IMR-90 (cell line): ENCODE results near the gene SLC66A2. TPM values are rescaled to one million over a fixed set of nuclear protein-coding genes. Genes with fewer than 3 reads are reported as not detected.

Experiments
- ATAC-seq: fragments of 200-7000 bp; cut with Tn5 transposase; 2 replicates; pipeline ENCODE4 v1.9.1; 2020; ENCODE audit warnings: low read depth, mild to moderate bottlenecking, moderate library complexity
- BruUV-seq: library from RNA; stranded (reverse); fragments of 400-500 nt; replicated peaks from 2 replicates; lab custom pipeline; 2021; lab: Mats Ljungman, UMichigan
- CTCF ChIA-PET: fragments of 300-600 bp; formaldehyde crosslinking; extraction: SDS; loops from one replicate; lab custom pipeline; 2021; ENCODE audit warnings: antibody characterized with exemption; lab: Yijun Ruan, JAX
- POLR2A ChIA-PET: fragments of 300-600 bp; sonication (Branson Sonifier 250); formaldehyde crosslinking; loops from one replicate; lab custom pipeline; 2022; ENCODE audit warnings: antibody characterized with exemption; ENCODE audit not compliant: unreplicated experiment; lab: Charles Lee
- DNase-seq: peaks from one replicate; pipeline ENCODE4 v3.0.0; 2013
- H2AFZ ChIP-seq: replicated peaks from 2 replicates; pipeline ENCODE3; 2013; ENCODE audit warnings: low read length, mild to moderate bottlenecking; ENCODE audit not compliant: poor library complexity
- H2AK5ac ChIP-seq: 2 replicates; pipeline ENCODE4 v1.6.1; 2013; ENCODE audit warnings: low read depth, low read length, inconsistent platforms
- H2AK9ac ChIP-seq: replicated peaks from 2 replicates; pipeline ENCODE3; 2013; ENCODE audit warnings: mild to moderate bottlenecking, low read depth, low read length, moderate library complexity; ENCODE audit not compliant: poor library complexity
- H2BK120ac ChIP-seq: 2 replicates; pipeline ENCODE4 v1.6.1; 2013; ENCODE audit warnings: low read depth, low read length, inconsistent platforms
- H2BK15ac ChIP-seq: 3 replicates; pipeline ENCODE4 v1.6.1; 2013; ENCODE audit warnings: low read depth, low read length, inconsistent platforms
- H2BK20ac ChIP-seq: 2 replicates; pipeline ENCODE4 v1.6.1; 2013; ENCODE audit warnings: low read depth, mild to moderate bottlenecking, inconsistent platforms, low read length, moderate library complexity
- H2BK5ac ChIP-seq: 2 replicates; pipeline ENCODE4 v1.6.1; 2013; ENCODE audit warnings: mild to moderate bottlenecking, low read depth, low read length, inconsistent platforms; ENCODE audit not compliant: poor library complexity, severe bottlenecking
- H3K14ac ChIP-seq: replicated peaks from 2 replicates; pipeline ENCODE4 v1.6.1; 2013; ENCODE audit warnings: low read depth, low read length, inconsistent platforms
- H3K18ac ChIP-seq: 2 replicates; pipeline ENCODE4 v1.6.1; 2013; ENCODE audit warnings: low read depth, low read length, control low read depth
- H3K23ac ChIP-seq: 2 replicates; pipeline ENCODE4 v1.6.1; 2013; ENCODE audit warnings: low read depth, low read length, inconsistent platforms
- H3K27ac ChIP-seq: 2 replicates; pipeline ENCODE4 v1.5.1; 2013; ENCODE audit warnings: mild to moderate bottlenecking, control low read depth, low read length; ENCODE audit not compliant: insufficient read depth
- H3K27me3 ChIP-seq: 2 replicates; pipeline ENCODE4 v1.6.1; 2013; ENCODE audit warnings: low read length; ENCODE audit not compliant: control insufficient read depth, insufficient read depth
- H3K36me3 ChIP-seq: 2 replicates; pipeline ENCODE4 v1.6.1; 2013; ENCODE audit warnings: low read length, mixed read lengths; ENCODE audit not compliant: control insufficient read depth, insufficient read depth
- H3K4ac ChIP-seq: 2 replicates; pipeline ENCODE4 v1.6.1; 2013; ENCODE audit warnings: low read depth, low read length, inconsistent platforms
- H3K4me1 ChIP-seq: 2 replicates; pipeline ENCODE4 v1.6.1; 2013; ENCODE audit warnings: low read length, mixed read lengths; ENCODE audit not compliant: control insufficient read depth, insufficient read depth
- H3K4me2 ChIP-seq: 2 replicates; pipeline ENCODE4 v1.6.1; 2013; ENCODE audit warnings: low read depth, mild to moderate bottlenecking, control low read depth, low read length, moderate library complexity
- H3K4me3 ChIP-seq: 2 replicates; pipeline ENCODE4 v1.5.1; 2013; ENCODE audit warnings: low read depth, mild to moderate bottlenecking, control low read depth, low read length, moderate library complexity; ENCODE audit not compliant: insufficient read depth
- H3K56ac ChIP-seq: 2 replicates; pipeline ENCODE4 v1.6.1; 2013; ENCODE audit warnings: low read length, inconsistent platforms; ENCODE audit not compliant: insufficient read depth; ENCODE audit errors: extremely low read depth
- H3K79me1 ChIP-seq, 2 experiments: 2 replicates each; pipeline ENCODE4 v1.6.1; 2013; ENCODE audit warnings: low read length in 2 of 2, inconsistent platforms in 1 of 2, low read depth in 1 of 2
- H3K9ac ChIP-seq: 2 replicates; pipeline ENCODE4 v1.6.1; 2013; ENCODE audit warnings: low read depth, low read length, control low read depth
- H3K9me1 ChIP-seq: 2 replicates; pipeline ENCODE4 v1.6.1; 2013; ENCODE audit warnings: low read length, inconsistent platforms; ENCODE audit not compliant: insufficient read depth
- H3K9me3 ChIP-seq: 2 replicates; pipeline ENCODE4 v1.6.1; 2013; ENCODE audit warnings: low read length; ENCODE audit not compliant: control insufficient read depth, insufficient read depth
- H4K20me1 ChIP-seq: 2 replicates; pipeline ENCODE4 v1.6.1; 2013; ENCODE audit warnings: low read length, inconsistent platforms; ENCODE audit not compliant: insufficient read depth
- H4K5ac ChIP-seq: 2 replicates; pipeline ENCODE4 v1.6.1; 2013; ENCODE audit warnings: mild to moderate bottlenecking, low read depth, low read length, control low read depth
- H4K8ac ChIP-seq, 2 experiments: 2 replicates each; pipeline ENCODE4 v1.6.1; 2013; ENCODE audit warnings: low read depth in 2 of 2, low read length in 2 of 2, control low read depth in 1 of 2, inconsistent platforms in 1 of 2
- H4K91ac ChIP-seq: 2 replicates; pipeline ENCODE4 v1.6.1; 2013; ENCODE audit warnings: low read depth, low read length, inconsistent platforms; ENCODE audit not compliant: insufficient read depth
- BHLHE40 ChIP-seq: fragments of 150-350 bp; IDR thresholded peaks from 2 replicates; pipeline ENCODE4 v1.6.1; 2016; ENCODE audit warnings: mild to moderate bottlenecking, low read depth, low read length
- CEBPB ChIP-seq: IDR thresholded peaks from 2 replicates; pipeline ENCODE4 v1.6.1; 2012; ENCODE audit warnings: low read depth, low read length, improper control_type of control experiment
- FOS ChIP-seq: fragments of 150-350 bp; IDR thresholded peaks from 2 replicates; pipeline ENCODE4 v1.6.1; 2016; ENCODE audit warnings: low read depth, low read length
- MAFK ChIP-seq: IDR thresholded peaks from 2 replicates; pipeline ENCODE4 v1.6.1; 2012; ENCODE audit warnings: low read depth, low read length, improper control_type of control experiment
- MAZ ChIP-seq: IDR thresholded peaks from 2 replicates; pipeline ENCODE4 v1.6.1; 2012; ENCODE audit warnings: low read depth, mild to moderate bottlenecking, low read length, improper control_type of control experiment, moderate library complexity, borderline replicate concordance
- RCOR1 ChIP-seq: IDR thresholded peaks from 2 replicates; pipeline ENCODE4 v1.6.1; 2012; ENCODE audit warnings: mild to moderate bottlenecking, low read length, improper control_type of control experiment; ENCODE audit not compliant: insufficient replicate concordance
- WGBS, 2 experiments: methylation state at CpG; one replicate each; pipeline versions ENCODE4 v1.1.5 to v1.1.7; 2013; ENCODE audit warnings: missing lambda C conversion rate in 2 of 2; ENCODE audit not compliant: insufficient read length in 1 of 2; ENCODE audit errors: extremely low coverage in 2 of 2; 5-methylcytosine and 5-hydroxymethylcytosine counted together
- dilution Hi-C: fragments of 300-500 bp; cut with HindIII; formaldehyde crosslinking; loops from one replicate; pipeline ENCODE4 v1.14.3; 2018; ENCODE audit warnings: low sequenced_read_pairs; ENCODE audit not compliant: unreplicated experiment
- in situ Hi-C: fragments of 300-500 bp; cut with MboI; formaldehyde crosslinking; loops from 3 replicates; pipeline ENCODE4 v1.14.3; 2019; ENCODE audit warnings: low sequenced_read_pairs, inconsistent platforms, mixed read lengths
- intact Hi-C: fragments of 100-400 bp; cut with micrococcal nuclease; formaldehyde crosslinking; loops from 2 replicates; pipeline ENCODE4 v1.10.0; 2022
- polyA plus RNA-seq, 3 experiments: library from polyadenylated mRNA; depleted of rRNA; stranded (reverse); fragments of >200 nt; gene quantifications; 2 replicates each; pipeline ENCODE4 v1.2.3, GENCODE V29; 2012; ENCODE audit warnings: low replicate concordance in 1 of 3
- total RNA-seq: library from RNA; depleted of rRNA; stranded (reverse); fragments of >200 nt; gene quantifications from 2 replicates; pipeline ENCODE4 v1.2.3, GENCODE V29; 2012

The SLC66A2 gene
- total and polyA plus RNA-seq, 2 of the 4 experiments (the other 2 are of a cell fraction): 17.6 to 23.5 TPM

DNA sequence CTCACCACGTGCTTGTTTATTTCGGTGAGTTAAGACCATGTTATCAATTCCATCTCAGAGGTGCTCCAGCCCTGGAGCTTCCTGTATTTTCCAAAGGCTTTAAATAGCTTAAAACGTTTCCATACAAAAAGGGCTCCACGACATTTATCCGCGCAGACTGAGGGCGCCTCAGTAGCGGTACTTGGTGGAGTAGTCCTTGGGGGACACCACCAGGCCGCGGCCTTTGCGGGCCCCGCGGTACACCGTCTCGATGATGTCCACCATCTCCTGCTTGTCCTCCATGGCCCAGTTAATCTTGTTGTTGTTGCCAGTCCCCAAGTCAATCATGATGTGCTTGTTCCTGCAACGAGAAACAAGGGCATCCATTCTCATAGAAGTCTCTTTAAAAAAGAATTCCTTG is 22.1 kb upstream of the SLC66A2 start:
- Histone ChIP-seq H3K36me3 (peaks cover 42% of the 10 kb centered on the region), H3K4me1 (peaks cover 2% of the 10 kb centered on the region; the same call in 1 of the 2 replicates), H2BK15ac (no peak overlapping the region), H4K91ac (no peak overlapping the region), H4K20me1 (peaks cover 50% of the 10 kb centered on the region), H2BK120ac (no peak overlapping the region), H3K14ac (no peak overlapping the region), H4K5ac (no peak overlapping the region), H3K18ac (no peak overlapping the region), H3K4me2 (no peak overlapping the region), H2BK5ac (no peak overlapping the region), H4K8ac (no peak overlapping the region), H2AK9ac (no peak overlapping the region), H3K9me3 (no peaks in the 10 kb centered on the region), H3K79me1 (peaks cover 33 to 73% of the 10 kb centered on the region in 2 experiments), H3K56ac (no peak overlapping the region), H3K4me3 (no peak overlapping the region), H2BK20ac (no peak overlapping the region), H3K9me1 (peaks cover 3% of the 10 kb centered on the region; the same call in 1 of the 2 replicates), H3K27me3 (no peaks in the 10 kb centered on the region), H3K27ac (no peak overlapping the region), H3K4ac (no peak overlapping the region), H3K23ac (no peak overlapping the region), H2AK5ac (no peak overlapping the region), H3K9ac (no peak overlapping the region), H2AFZ (no peak overlapping the region)
- ChIA-PET CTCF (no interaction called here), POLR2A (no interaction called here)
- in situ Hi-C loops (no loop called here), dilution Hi-C loops (no loop called here), intact Hi-C loops (no loop called here)
- ATAC-seq: no peak
- DNase-seq: no peak
- TF ChIP-seq FOS (no peak), BHLHE40 (no peak), MAZ (no peak), MAFK (no peak), CEBPB (no peak), RCOR1 (no peak)
- 95% methylated on average over 2 of the region's 16 CpGs; no CpG with 5 or more reads in 1 of the 2 experiments for WGBS, 2 experiments
- no TSS peak for BruUV-seq
